B cell (primary cell): ENCODE data around the gene LENG9. TPM values are rescaled to one million over a fixed set of nuclear protein-coding genes. Genes with fewer than 3 reads are reported as not detected.
"Not testable (repeated sequence)": the region's sequence is repeated elsewhere in the genome, so short reads cannot be mapped to it uniquely, and the experiment has no call there.

Source experiments
- ATAC-seq: fragments of 200-7000 bp; cut with Tn5 transposase; one replicate; pipeline ENCODE4 v1.10.0; 2021; ENCODE audit warnings: low read depth, mild to moderate bottlenecking, moderate number of reproducible peaks, moderate library complexity
- CTCF ChIA-PET: fragments of 350-600 bp; sonication (Branson Sonifier 250); formaldehyde crosslinking; loops from one replicate; lab custom pipeline; 2021; ENCODE audit warnings: antibody characterized with exemption, inconsistent platforms; lab: Charles Lee
- POLR2A ChIA-PET: fragments of 350-600 bp; sonication (Branson Sonifier 250); formaldehyde crosslinking; loops from one replicate; lab custom pipeline; 2021; ENCODE audit warnings: antibody characterized with exemption; lab: Charles Lee
- DNase-seq: peaks from one replicate; pipeline ENCODE4 v3.0.0; 2013
- H2AFZ ChIP-seq: 2 replicates; pipeline ENCODE4 v1.6.1; 2012; ENCODE audit warnings: mild to moderate bottlenecking, low read depth, low read length; ENCODE audit not compliant: insufficient read depth, poor library complexity, severe bottlenecking
- H3K27ac ChIP-seq, 2 donors: 1 replicate in 1 of 2; 2 replicates in 1 of 2; pipeline ENCODE4 v1.5.1; 2012 to 2013; ENCODE audit warnings: low read length in 2 of 2, mild to moderate bottlenecking in 2 of 2, moderate library complexity in 1 of 2
- H3K27me3 ChIP-seq, 4 experiments: fragments of 200-600 bp in 1 of 4; sonication (generic) in 1 of 4; replicated peaks in 1 of 4; 1 replicate in 2 of 4; 2 replicates in 2 of 4; pipeline versions ENCODE4 v1.6.1 to v1.7.0; 2013 to 2016; ENCODE audit warnings: low read length in 3 of 4, mild to moderate bottlenecking in 2 of 4, mixed read lengths in 1 of 4, moderate library complexity in 1 of 4; ENCODE audit not compliant: insufficient read depth in 4 of 4, control insufficient read depth in 3 of 4; ENCODE audit errors: control extremely low read depth in 1 of 4
- H3K36me3 ChIP-seq, 2 experiments: replicated peaks in 1 of 2; 1 replicate in 1 of 2; 2 replicates in 1 of 2; pipeline versions ENCODE4 v1.6.1 to v1.7.1; 2013; ENCODE audit warnings: low read length in 1 of 2; ENCODE audit not compliant: insufficient read depth in 2 of 2, control insufficient read depth in 1 of 2; ENCODE audit errors: control extremely low read depth in 1 of 2, extremely low read depth in 1 of 2
- H3K4me1 ChIP-seq, 2 donors: fragments of 200-600 bp in 1 of 2; sonication (generic) in 1 of 2; 1 replicate in 1 of 2; 2 replicates in 1 of 2; pipeline versions ENCODE4 v1.5.1 to v1.6.1; 2013 to 2017; ENCODE audit warnings: low read length in 2 of 2; ENCODE audit not compliant: control insufficient read depth in 2 of 2, insufficient read depth in 2 of 2
- H3K4me2 ChIP-seq: replicated peaks from 2 replicates; pipeline ENCODE3; 2012; ENCODE audit warnings: mild to moderate bottlenecking, low read depth, low read length; ENCODE audit not compliant: poor library complexity, severe bottlenecking
- H3K4me3 ChIP-seq, 5 experiments: fragments of 200-600 bp in 1 of 5; sonication (generic) in 1 of 5; 1 replicate in 3 of 5; 2 replicates in 2 of 5; pipeline versions ENCODE4 v1.5.1 to v1.7.0; 2011 to 2016; ENCODE audit warnings: low read length in 4 of 5, mild to moderate bottlenecking in 4 of 5, low read depth in 2 of 5, control low read depth in 1 of 5, moderate library complexity in 1 of 5; ENCODE audit not compliant: insufficient read depth in 1 of 5; ENCODE audit errors: control extremely low read depth in 1 of 5, extremely low read depth in 1 of 5
- H3K79me2 ChIP-seq: fragments of 200-600 bp; sonication (generic); one replicate; pipeline ENCODE4 v1.6.0; 2016; ENCODE audit warnings: low read length; ENCODE audit not compliant: control insufficient read depth, insufficient read depth
- H3K9ac ChIP-seq: fragments of 200-600 bp; sonication (generic); 2 replicates; pipeline ENCODE4 v1.6.1; 2017; ENCODE audit warnings: mild to moderate bottlenecking, low read length, moderate library complexity
- H3K9me3 ChIP-seq, 3 donors: one replicate each; pipeline versions ENCODE4 v1.6.1 to v1.7.1; 2013; ENCODE audit warnings: low read length in 2 of 3; ENCODE audit not compliant: control insufficient read depth in 2 of 3, insufficient read depth in 1 of 3; ENCODE audit errors: control extremely low read depth in 1 of 3
- H4K20me1 ChIP-seq: 2 replicates; pipeline ENCODE4 v1.6.0; 2012; ENCODE audit warnings: mild to moderate bottlenecking, low read length; ENCODE audit not compliant: insufficient read depth, control insufficient read depth, poor library complexity, severe bottlenecking
- H3K27ac Mint-ChIP-seq: one replicate; pipeline ENCODE4 v1.8.0; 2021; ENCODE audit warnings: mixed read lengths
- H3K27me3 Mint-ChIP-seq: one replicate; pipeline ENCODE4 v1.8.0; 2021; ENCODE audit warnings: mixed read lengths
- H3K4me1 Mint-ChIP-seq: one replicate; pipeline ENCODE4 v1.8.0; 2021; ENCODE audit warnings: mixed read lengths
- H3K4me3 Mint-ChIP-seq: one replicate; pipeline ENCODE4 v1.8.0; 2021; ENCODE audit warnings: mixed read lengths
- H3K9me3 Mint-ChIP-seq: one replicate; pipeline ENCODE4 v1.8.0; 2022; ENCODE audit warnings: mixed read lengths; ENCODE audit not compliant: insufficient read depth
- EZH2 ChIP-seq: IDR thresholded peaks from 2 replicates; pipeline ENCODE4 v1.6.1; 2012; ENCODE audit warnings: borderline replicate concordance, low read depth, mild to moderate bottlenecking, moderate library complexity, low read length; ENCODE audit not compliant: insufficient read depth, poor library complexity, severe bottlenecking
- WGBS: methylation state at CpG from one replicate; pipeline ENCODE4 v1.1.5; 2013; ENCODE audit warnings: missing lambda C conversion rate; ENCODE audit not compliant: insufficient coverage; 5-methylcytosine and 5-hydroxymethylcytosine counted together
- intact Hi-C: fragments of 100-400 bp; cut with micrococcal nuclease; formaldehyde crosslinking; loops from one replicate; pipeline ENCODE4 v1.10.0; 2022
- polyA plus RNA-seq: library from polyadenylated mRNA; depleted of rRNA; stranded (reverse); fragments of >200 nt; gene quantifications from 2 replicates; pipeline ENCODE4 v1.2.3, GENCODE V29; 2012
- total RNA-seq, 2 donors: library from RNA; stranded (reverse); fragments of 120-200 nt in 1 of 2; gene quantifications; 1 replicate in 1 of 2; 2 replicates in 1 of 2; pipeline versions ENCODE4 v1.2.3 to v1.2.4, GENCODE V29; 2013 to 2022
- TF ChIP-seq, protein P1 (sequence below): fragments of 200-600 bp; IDR thresholded peaks from one replicate; pipeline ENCODE4 v1.8.0; 2022; ENCODE audit warnings: antibody characterized with exemption, mild to moderate bottlenecking

LENG9 gene
- total and polyA plus RNA-seq, 2 donors (not counting 1 experiment from before 2014, with no cell fraction given), result 4.6 to 6.6 TPM

DNA sequence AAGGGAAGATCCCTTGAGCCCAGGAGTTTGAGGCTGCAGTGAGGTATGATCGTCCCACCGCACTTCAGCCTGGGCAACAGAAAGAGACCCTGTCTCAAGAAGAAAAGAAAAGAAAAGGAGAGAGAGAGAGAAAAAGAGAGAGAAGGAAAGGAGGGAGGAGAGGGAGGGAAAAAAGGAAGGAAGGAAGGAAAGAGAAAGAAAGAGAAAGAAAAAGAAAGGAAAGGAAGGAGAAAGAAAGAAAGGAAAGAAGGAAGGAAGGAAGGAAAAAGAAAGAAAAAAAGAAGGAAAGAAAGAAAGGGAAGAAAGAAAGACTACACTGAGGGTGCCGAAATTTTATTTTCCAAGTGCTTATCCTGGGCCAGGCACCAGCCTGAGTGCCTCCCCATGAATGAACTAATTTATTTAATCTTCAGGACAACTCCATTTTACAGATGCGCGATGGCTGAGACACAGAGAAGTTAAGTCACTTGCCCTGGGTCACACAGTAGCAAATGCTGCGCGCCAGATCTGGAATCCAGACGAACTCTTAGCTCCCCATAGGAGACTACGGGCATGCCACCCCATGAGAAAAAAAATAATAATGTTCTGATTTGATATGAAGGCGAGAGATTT, 6.8 kb upstream of the LENG9 start:
- peaks cover 43% of the 10 kb centered on the region for H3K27me3 Mint-ChIP-seq
- H3K27ac Mint-ChIP-seq, result no peak overlapping the region
- TF ChIP-seq, protein P1, sequence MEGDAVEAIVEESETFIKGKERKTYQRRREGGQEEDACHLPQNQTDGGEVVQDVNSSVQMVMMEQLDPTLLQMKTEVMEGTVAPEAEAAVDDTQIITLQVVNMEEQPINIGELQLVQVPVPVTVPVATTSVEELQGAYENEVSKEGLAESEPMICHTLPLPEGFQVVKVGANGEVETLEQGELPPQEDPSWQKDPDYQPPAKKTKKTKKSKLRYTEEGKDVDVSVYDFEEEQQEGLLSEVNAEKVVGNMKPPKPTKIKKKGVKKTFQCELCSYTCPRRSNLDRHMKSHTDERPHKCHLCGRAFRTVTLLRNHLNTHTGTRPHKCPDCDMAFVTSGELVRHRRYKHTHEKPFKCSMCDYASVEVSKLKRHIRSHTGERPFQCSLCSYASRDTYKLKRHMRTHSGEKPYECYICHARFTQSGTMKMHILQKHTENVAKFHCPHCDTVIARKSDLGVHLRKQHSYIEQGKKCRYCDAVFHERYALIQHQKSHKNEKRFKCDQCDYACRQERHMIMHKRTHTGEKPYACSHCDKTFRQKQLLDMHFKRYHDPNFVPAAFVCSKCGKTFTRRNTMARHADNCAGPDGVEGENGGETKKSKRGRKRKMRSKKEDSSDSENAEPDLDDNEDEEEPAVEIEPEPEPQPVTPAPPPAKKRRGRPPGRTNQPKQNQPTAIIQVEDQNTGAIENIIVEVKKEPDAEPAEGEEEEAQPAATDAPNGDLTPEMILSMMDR, result peak; percentile 27
- TF ChIP-seq EZH2, result no peak
- ChIA-PET CTCF (interaction anchor here (0.7 to 1.4 kb wide), 5 partner anchors 11 to 204 kb away, joined by 3 to 9 read pairs (median 4); no protein-coding TSS in a partner anchor), POLR2A (no interaction called here)
- no peaks in the 10 kb centered on the region for H3K9me3 Mint-ChIP-seq
- H3K27me3 ChIP-seq, result peaks cover 0 to 43% (median 19%) of the 10 kb centered on the region in 4 experiments
- peaks cover 0 to 14% (median 0%) of the 10 kb centered on the region in 3 donors for H3K9me3 ChIP-seq
- no peak for DNase-seq
- peak overlapping the region; percentile 64 for H3K4me2 ChIP-seq
- no peak overlapping the region for H3K4me3 ChIP-seq
- no peaks in the 10 kb centered on the region for H3K36me3 ChIP-seq
- H3K4me1 Mint-ChIP-seq, result peaks cover 11% of the 10 kb centered on the region
- no peak for ATAC-seq
- H3K4me3 Mint-ChIP-seq, result peak overlapping the region; percentile 53
- no peak overlapping the region for H3K9ac ChIP-seq
- no peaks in the 10 kb centered on the region for H3K79me2 ChIP-seq
- 100% methylated on average over 4 of the region's 10 CpGs for WGBS
- H4K20me1 ChIP-seq, result no peaks in the 10 kb centered on the region
- peaks cover 12 to 16% of the 10 kb centered on the region in 2 donors for H3K4me1 ChIP-seq
- H2AFZ ChIP-seq, result no peak overlapping the region
- H3K27ac ChIP-seq, result no peak overlapping the region
- intact Hi-C loops, result no loop called here

DNA sequence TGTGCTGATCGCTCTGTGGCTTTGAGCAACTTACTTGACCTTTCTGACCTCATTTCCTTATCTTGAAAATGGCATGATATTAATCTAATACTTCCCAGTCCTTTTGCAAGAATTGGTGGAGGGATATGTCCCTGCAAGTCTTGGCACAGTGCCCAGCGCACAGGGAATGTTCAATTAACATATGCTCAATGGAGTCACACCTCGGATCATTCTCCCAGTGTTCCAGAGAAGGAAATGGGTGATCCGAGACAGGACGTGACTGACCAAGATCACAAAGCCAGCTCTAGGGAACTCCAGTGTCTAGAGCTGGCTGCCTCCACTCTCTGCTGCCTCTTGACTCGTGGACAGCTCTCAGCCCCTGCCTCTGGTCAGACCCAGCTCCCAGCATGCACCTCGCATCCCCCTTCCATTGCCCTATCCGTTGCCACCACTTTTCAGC, 5.9 kb upstream of the LENG9 start:
- Histone ChIP-seq H3K9me3 (peaks cover 0 to 19% (median 0%) of the 10 kb centered on the region in 3 donors), H3K4me1 (peaks cover 16 to 19% of the 10 kb centered on the region in 2 donors), H3K27ac (no peak overlapping the region), H3K4me2 (no peak overlapping the region), H3K4me3 (no peak overlapping the region), H4K20me1 (no peaks in the 10 kb centered on the region), H3K27me3 (peaks cover 0 to 43% (median 19%) of the 10 kb centered on the region in 4 experiments), H3K9ac (no peak overlapping the region), H3K36me3 (no peaks in the 10 kb centered on the region), H3K79me2 (no peaks in the 10 kb centered on the region), H2AFZ (no peak overlapping the region)
- ATAC-seq (no peak), DNase-seq (no peak)
- Mint-ChIP-seq H3K4me1 (peaks cover 14% of the 10 kb centered on the region), H3K27ac (no peak overlapping the region), H3K9me3 (no peaks in the 10 kb centered on the region), H3K4me3 (no peak overlapping the region), H3K27me3 (peaks cover 38% of the 10 kb centered on the region)
- TF ChIP-seq, protein P1, result no peak
- TF ChIP-seq EZH2, result no peak
- intact Hi-C loops, result no loop called here
- WGBS, result 84% methylated on average over 7 of the region's 8 CpGs
- ChIA-PET POLR2A (no interaction called here), CTCF (interaction anchor here (1.0 to 1.4 kb wide), 3 partner anchors 12 to 170 kb away, joined by 3 to 4 read pairs (median 4); no protein-coding TSS in a partner anchor)

DNA sequence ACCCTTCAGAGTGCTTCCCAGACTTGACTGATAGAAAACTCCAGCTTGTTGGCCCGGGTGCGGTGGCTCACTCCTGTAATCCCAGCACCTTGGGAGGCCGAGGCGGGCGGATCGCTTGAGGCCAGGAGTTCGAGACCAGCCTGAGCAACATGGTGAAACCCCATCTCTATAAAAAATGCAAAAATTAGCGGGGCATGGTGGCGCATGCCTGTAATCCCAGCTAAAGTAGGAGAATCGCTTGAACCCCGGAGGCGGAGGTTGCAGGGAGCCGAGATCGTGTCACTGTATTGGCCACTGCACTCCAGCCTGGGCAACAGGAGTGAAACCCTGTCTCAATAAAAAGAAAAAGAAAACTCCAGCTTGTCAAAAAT, 2.5 kb upstream of the LENG9 start:
- H3K4me3 ChIP-seq, H3K36me3 ChIP-seq, H3K27ac Mint-ChIP-seq, intact Hi-C loops, H3K9ac ChIP-seq, H3K4me2 ChIP-seq, H2AFZ ChIP-seq, ATAC-seq, H3K9me3 Mint-ChIP-seq, H3K27ac ChIP-seq, H3K79me2 ChIP-seq: not testable (repeated sequence)
- POLR2A ChIA-PET, result interaction anchor here (0.6 kb wide), 1 partner anchor 18 kb away, joined by 3 read pairs; no protein-coding TSS in a partner anchor
- H3K4me1 ChIP-seq, result peaks cover 27 to 36% of the 10 kb centered on the region in 2 donors
- peak overlapping the region; percentile 62 for H3K4me3 Mint-ChIP-seq
- peaks cover 0 to 27% (median 0%) of the 10 kb centered on the region in 3 donors for H3K9me3 ChIP-seq
- CTCF ChIA-PET, result interaction anchor here (1.2 kb wide), 1 partner anchor 16 kb away, joined by 3 read pairs; no protein-coding TSS in a partner anchor
- DNase-seq, result peak; percentile 18
- peaks cover 0 to 25% (median 14%) of the 10 kb centered on the region in 4 experiments for H3K27me3 ChIP-seq
- H3K4me1 Mint-ChIP-seq, result peaks cover 27% of the 10 kb centered on the region
- WGBS, result 98% methylated on average over 12 of the region's 14 CpGs
- H3K27me3 Mint-ChIP-seq, result peaks cover 28% of the 10 kb centered on the region
- peaks cover 19% of the 10 kb centered on the region for H4K20me1 ChIP-seq
